Activated CD4-positive, alpha-beta T cell treated with anti-CD3 and anti-CD28 coated beads, Interleukin-2, amount 50 U/mL, for 1 hour (primary cell): ENCODE measurements around the gene TRAPPC12.

Experiments used
- DNase-seq: peaks from one replicate; pipeline ENCODE4 v3.0.0-alpha.2; 2020

Gene TRAPPC12

DNA sequence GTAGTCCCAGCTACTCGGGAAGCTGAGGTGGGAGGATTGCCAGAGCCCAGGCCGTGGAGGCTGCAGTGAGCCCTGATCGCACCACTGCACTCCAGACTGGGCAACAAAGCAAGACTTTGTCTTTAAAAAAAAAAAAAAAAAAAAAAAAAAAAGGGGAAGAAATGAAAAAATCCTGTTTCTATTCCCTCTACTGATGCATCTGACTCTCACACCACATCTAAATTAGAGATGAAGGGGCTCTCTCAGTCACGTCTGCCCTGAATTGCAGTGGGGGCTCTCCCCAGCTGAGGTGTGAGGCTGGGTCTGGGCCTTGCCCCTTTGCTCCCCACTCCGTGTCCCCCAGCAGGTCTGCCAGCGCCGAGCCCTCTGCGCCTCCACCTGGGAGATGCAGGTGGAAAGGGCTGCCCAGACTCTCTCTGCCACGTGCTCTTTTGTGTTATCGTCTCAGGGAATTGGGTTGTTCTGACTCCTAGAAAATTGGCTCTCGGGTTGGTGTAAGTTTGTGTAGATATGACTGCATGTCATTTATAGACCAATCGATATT lies 30.2 kb downstream of the TRAPPC12 start:
- DNase-seq = no peak

DNA sequence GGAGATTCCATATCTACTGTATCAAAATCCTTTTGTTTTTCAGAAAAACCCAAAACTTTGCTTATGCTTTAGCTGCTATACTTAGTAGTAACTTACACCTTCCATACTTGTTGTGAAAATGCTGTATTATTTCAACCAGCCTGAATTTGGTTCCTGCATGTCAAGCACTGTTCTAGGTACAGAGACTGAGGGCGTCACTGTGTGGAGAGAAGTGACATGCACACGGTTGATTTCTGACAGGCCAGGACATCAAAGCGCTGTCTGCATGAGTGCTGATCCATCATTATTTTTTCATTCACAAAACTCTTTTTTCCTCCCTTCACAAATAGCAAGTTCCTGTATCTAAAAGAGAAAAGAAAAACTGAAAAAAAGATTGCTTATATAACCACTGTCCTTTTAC lies 31.6 kb downstream of the TRAPPC12 start:
- no peak for DNase-seq

DNA sequence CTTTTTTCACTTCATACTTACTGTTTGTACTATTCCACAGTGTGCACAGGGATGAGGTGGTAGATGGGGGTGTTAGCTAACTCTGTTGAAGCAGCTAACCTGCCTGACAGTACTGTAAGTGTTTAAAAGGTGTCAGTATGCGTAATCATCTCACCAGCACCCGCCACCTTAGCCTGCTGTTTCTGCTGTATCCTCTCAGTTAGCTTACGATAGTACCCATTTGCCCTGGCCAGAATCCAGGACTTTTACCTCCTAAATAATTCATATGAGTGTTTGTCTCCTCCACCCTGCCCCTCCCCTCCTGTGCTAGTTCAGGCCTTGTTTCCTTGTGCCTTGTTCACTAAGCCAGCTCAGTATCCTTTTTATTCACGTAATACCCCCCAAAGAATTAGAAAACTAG lies 34.2 kb downstream of the TRAPPC12 start:
- no peak for DNase-seq

DNA sequence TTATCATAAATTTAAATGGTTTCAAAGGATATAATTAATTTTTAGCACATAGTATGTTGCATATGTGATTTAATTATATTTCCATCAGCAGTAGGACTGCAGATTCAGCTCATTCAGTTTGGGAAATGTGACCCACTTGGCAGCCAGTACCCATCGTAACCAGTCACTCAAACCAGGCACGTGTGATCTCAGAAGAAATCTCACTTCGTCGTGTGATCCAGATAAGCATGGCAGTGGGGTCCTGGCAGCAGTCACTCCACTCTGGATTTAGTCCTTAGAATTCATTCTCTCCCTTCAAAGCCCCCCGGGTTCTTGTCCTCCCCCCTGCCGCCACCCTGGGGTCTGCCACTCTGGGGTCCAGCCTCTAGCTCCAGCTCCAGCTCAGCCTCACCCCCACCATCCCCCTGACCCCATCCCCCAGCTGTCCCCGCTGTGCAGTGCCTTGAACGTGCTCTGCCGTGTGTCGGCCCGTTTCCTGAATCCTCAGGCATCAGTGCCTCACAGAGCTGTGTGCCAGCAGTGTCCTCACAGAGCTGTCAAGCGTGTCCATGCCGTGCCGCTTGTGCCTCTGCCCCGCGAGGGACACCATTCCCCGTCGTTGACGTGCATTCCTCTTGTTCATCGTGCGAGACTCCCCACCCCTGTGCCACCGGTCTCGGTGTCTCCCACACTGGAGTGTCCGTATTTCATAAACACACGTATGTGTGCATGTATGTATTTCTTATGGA lies 34.8 kb downstream of the TRAPPC12 start:
- DNase-seq = no peak

DNA sequence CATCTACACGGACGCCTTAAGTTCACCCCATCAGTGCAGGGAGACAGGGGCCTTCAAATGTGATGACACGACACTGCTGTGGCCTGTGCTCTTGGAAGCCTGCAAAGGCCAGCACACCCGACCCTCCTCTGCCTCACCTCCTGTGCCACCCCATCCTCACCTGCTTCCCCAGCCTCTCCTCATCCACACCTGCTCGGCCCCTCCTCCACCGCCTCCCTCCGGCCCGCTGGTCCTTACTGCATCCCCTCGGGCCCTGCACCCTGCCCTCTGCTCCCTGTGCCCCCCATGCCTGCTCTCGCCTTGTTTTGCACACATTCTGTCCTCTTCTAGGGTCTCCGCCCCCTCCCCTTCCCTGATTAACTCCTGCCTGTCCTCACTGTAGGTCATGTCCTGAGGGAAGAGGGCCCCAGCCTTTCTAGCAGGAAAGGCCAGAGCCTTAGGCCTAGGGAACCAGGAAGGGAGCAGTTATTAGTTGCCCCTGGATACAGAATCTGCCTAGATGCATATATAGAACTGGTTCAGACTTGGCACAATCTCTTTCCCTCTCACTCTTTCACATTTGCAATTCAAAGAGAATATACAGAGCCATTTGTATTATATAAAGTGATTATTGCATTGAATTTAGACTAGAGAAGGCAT lies 39.4 kb downstream of the TRAPPC12 start:
- DNase-seq = no peak

DNA sequence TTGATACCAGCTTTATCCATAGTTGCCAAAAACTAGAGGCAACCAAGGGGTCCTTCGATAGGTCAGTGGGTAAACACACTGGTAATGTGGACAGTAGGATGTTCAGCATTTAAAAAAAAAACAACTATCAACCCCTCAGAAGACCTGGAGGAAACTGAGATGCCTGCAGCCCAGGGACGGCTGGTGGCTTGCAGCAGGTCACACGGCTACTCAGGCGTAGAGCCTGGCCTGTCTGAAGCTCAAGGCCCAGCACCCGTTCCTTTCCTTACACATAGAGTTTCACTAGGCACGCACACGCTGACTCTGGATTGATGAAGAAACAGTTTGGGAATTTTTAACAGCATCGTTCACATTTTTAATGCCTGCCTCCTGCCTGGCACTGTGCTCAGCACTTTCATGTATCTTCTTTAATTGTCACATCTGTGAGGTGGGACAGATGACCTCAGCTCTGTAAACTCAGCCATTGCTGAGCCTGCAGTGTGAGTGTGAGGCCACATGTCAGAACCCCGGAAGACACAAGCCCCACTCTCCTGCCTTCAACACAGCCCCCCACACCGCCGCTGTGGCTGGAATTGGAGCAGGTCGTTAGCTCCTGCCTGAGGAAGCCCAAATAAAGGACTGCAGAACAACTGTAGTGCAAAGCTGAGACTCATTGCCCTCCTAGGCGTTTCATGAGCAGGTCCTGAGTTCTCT lies 40.7 kb downstream of the TRAPPC12 start:
- DNase-seq = no peak

DNA sequence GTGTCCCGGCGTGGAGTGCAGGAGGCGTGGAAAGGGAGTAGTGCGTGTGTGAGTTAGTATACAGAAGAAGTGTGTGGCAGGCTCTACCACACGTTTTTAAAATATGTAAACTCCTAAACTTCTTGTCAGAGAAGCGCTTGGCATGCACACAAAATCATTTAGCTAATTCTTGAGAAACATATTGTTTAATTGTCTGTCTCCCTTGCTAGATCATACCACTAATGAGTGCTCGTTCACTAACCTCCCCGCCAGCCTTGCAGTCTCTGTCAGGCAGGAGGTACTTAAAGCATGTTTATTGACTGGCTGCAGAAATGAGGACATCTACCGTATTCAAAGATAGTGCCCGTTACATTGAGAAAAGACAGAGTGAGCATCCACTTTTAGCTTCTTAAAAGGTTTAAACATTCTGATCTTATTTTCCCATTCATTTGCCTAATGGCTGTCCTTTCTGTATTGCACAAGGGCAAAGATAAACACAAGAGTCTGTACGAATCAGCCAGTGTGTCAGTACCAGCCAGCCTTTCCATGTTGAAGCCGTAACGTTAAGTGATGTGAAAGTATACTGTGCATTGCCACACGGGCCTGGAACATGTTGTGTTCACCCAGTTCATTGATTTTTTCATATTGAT lies 41.4 kb downstream of the TRAPPC12 start:
- DNase-seq = no peak

DNA sequence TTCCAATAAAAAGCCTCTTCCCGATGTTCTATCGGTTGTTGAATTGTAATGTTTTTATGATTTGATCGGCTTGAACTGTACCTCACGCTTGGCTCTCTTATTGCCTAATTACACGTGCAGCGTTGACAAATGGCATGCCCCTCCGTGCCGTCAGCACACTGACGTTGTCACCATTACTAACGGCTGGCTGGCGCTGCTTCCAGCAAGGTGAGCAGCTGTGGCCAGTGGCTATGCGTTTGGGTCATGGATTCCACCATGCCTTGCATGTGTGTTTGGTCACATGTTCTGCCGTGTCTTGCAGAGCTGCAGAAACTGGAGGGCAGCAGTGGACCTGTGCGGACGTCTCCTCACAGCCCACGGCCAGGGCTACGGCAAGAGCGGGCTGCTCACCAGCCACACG lies 42.1 kb downstream of the TRAPPC12 start:
- DNase-seq = no peak

DNA sequence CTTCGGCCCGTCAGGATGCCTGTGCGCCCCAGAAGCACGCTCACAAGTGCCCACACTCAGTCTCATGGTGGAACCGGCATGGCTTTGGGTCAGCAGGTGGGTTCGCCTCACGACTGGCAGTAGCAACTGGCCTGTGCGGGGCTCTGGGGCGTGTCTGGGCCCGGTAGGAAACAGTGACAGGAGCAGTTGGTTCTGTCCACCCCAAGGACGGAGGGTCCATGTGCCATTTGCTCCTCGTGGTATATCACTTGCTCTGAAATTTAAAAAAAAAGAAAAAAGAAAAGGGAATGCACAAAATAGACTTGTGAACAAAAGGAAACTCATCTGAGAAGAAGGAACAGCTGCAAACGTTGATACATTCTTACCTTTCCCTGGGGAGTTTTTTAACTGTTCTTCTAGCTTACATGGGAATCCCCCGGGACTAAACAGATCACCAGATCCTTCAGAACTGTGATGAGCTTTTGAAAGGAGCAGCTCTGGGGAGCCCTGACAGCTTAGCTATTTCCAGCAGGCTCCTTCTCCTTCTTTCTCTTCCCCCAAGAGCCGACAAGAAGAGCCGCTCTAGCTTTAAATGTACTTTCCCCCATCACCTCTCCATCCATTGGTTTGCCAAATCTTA lies 42.8 kb downstream of the TRAPPC12 start:
- DNase-seq = no peak

DNA sequence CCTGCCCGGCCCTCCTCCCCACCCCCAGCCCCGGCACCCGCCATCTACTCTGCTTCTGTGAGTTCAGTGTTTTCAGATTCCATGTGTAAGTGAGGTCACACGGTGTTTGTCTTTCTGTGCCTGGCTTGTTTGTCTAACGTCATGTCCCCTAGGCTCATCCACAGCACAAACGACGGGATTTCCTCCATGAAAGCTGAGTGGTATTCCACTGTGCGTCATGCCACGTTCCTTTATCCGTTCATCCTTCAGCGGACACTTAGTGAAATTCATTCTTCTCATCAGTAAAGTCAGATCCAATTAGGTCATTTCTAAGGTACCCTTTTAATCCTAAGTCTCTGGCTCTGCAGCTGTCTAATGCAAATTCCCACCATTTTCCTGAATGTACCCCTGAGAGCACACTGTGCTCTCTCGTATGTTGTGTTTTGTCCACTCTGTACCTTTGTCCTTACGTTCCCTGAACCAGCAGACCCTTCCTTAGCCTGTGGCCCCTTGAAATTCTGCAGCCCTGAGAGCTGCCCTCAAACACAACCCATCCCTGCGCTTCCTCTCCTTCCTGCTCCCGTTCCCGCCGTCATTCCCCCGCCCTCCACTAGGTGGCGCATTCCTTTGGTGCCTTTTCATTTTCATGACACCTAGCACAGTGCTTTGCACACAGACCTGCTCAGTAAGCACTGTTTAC lies 44.1 kb downstream of the TRAPPC12 start:
- DNase-seq = peak; percentile 74

DNA sequence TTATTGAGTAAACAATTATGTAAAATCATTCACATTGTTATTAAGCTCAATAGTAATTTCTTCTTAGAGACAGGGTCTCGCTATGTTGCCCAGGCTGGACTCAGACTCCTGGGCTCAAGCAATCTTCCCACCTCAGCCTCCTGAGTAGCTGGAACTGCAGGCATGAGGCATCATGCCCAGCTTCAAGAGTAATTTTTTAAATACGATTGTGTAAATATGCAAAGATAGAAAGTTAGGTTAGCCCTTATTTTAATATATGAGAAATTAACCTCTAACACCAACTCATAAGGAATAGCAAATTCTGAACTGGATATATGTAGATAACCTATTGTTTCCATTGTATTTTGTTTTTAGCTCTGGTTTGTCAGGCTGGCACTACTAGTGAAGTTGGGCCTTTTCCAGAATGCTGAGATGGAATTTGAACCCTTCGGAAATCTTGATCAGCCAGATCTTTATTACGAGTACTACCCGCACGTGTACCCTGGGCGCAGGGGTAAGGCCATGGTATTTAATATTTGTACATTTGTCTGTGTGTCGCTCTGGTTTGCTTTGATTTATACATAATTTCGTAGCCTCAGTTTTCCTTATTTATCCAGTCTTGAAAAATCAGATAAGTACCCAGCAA lies 44.8 kb downstream of the TRAPPC12 start:
- DNase-seq = no peak

DNA sequence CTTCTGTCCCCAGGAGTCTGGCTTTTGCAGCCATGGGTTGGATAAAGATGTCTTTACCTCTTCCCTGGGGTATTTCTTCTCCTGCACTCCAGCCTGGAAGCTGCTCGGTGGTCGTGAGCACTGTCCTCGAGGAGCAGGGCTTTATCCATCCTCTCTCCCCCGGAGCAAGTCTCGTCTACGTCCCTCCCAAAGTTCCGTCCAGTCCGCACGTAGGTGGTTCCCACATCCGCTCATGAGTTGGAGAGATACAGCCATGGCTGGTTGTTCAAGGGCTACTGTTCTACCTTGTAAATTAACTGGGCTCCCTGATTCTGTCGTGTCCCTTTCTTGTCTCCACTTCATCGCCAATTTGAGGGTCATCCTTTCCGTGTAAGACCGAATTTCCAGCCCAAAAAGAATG lies 47.1 kb downstream of the TRAPPC12 start:
- DNase-seq = no peak

DNA sequence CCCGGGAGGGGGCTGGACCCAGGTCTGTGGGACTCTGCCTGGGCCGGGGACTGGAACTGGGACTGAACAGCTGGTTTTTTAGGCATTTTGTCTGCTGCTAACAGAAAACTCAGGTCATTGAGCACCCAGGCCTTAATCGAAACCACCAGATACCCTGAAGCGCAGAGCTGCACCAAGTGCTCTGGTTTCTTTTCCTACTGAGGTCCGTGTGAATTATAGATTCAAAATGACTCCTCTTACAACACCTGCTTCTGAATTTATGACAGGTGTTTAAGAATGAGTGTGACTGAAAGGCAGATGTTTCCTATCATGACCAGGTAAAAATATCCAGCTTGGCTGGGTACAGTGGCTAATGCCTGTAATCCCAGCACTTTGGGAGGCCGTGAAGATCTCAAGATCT lies 47.8 kb downstream of the TRAPPC12 start:
- no peak for DNase-seq

DNA sequence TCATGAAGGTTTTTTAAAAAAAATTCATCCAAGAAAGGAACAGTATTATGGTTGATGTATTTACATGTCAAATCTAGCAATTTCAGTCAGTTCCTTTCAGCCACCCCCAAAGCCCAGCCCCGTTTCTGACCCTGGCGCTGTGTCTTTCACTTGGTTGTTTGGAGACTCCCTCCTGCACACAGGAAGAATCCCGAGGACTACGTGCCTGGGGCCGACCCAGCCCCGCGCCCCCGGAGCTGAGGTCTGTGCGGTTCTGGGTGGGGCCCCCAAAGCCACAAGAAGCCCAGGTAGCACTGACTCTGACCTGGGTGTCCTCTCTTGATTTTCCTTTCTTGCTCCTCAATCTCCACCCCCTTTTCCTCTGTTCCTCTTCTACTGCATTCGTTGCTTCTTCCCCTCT lies 49.1 kb downstream of the TRAPPC12 start:
- no peak for DNase-seq

DNA sequence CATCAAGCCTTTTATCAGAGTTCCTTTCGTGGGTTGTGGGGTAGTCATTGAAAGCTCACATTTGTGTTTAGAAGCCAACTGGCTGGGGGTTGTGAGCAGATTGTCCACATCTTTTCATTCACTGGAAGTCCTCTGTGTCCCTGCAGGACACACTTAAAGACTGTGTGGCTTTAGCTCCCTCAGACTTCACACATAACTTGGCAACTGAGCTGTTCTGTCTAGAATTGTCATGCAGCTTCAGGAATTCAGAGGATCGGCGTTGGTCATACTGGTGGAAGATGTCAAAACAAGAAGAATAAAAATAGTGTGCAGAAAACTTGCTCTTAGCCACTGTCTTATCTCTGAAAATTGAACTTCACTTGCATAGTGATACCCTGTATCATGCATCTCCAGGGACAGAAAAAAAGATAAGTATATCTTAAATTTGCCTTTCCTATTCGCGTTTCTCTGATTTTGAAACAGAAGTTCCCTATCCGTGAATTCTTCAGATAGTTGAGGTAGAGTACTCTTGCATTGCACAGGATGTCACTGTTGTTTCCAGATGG lies 49.6 kb downstream of the TRAPPC12 start:
- no peak for DNase-seq

DNA sequence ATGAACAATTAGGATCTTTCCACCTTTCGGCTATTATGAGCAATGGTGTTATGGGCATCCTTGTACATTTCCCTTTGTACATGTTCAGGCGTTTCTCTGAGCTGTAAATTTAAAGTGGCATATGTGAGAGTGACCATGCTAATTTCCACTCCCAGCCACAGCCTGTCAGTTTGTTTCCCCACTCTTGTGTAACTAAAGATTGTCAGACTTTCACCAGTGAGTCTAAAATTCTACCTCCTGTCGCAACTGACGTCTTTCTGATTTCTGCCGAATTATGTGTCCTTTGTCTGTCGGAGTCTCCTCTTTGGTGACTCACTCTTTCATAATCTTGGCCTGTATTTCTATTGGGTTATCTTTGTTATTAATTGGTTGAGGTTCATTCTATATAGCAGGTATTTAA lies 50.7 kb downstream of the TRAPPC12 start:
- DNase-seq = no peak

DNA sequence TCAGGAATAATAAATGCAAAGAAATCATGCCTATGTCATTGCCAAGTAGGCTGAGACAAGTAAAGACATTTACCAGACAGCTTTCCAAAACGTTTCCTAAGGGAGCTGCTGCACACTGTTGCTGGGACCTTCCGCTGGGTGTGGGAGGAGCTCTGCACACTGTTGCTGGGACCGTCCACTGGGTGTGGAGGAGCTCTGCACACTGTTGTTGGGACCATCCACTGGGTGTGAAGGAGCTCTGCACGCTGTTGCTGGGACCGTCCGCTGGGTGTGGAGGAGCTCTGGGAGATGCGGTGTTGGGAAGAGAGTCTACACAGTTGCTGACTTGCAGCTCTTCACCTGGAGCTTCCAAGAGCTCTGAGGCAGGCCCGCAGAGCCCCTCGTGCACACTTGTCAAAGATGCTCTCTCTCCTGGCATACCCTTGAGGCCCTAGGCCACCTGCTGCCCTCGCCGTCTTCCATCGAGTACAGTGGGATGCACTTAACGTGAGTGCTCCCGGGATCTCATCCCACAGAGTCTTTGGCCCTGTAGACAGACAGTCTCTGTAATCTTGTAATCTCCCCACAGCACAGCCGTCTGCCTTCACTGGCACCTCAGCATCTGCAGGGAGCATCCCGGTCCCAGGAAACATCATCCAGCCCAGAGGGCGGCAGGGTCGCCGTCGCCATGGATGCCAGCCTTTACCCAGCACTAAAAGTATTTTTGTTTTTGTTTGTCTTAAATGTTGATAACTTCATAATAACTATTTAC lies 51.4 kb downstream of the TRAPPC12 start:
- no peak for DNase-seq

DNA sequence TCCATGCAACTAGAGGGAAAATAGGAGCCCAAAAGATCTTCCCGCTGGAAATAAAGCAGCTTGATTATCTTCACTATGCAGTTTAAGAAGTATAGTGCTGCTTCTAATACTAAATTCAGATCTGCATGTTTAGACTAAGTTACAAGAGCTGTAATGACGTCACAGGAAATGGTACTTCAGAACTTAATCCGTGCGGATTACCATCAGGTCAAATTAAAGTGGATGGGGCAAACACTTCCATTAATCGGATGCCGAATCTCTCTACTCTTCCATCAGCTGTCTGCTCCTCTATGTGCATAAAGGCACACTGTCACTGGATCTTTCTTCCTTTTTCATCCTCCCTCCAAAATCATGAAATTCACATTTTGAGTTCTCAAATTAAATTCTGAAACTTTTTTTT lies 52.6 kb downstream of the TRAPPC12 start:
- DNase-seq = no peak

DNA sequence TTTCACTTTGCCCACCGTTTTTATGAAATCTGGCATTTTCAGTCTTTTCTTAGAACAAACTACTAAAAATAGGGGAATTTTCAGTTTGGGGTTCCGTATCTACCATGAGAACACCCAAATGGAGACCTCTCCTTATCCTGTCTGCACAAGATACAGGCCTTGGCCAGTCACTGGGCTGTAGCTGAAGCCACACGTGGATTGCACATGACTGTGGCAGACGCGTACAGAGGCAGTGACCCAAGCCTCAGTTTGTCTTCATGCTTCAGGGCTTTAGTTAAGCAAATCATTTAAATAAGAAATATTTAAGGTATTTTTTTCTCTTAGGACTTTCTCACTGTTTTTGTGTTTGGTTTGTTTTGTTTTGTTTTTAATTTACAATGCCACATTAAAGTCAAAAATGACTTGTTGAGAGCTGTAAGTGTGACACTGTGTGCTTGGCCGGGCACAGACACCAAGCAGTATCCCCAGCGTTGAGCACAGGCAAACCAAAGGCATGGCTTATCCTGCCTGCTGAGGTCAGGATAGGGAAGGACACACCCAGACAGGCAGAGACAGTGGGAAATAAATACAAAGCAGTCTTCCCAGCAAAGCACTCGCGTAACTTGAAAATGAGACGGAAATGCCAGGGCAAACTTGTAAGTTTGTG lies 53.3 kb downstream of the TRAPPC12 start:
- no peak for DNase-seq

DNA sequence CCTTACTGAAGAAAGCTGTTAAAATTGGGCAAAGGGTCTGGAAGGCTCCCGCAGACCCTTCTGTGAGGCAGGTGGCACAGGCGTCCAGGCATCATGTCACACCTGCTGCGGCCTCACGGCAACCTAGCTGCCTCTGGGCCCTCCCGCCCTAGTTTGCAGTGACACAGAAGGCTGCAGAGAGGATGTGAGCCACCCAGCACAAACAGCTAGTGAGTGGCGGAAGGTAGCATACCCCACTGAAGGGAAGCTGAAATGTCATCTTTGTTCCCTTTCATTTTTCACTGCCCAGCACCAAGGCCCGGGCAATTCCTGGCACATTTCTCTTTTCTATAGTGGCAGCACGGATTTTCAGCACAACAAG lies 53.8 kb downstream of the TRAPPC12 start:
- DNase-seq = no peak
